ENCODE measurements around the gene GAREM1. TPM values are rescaled to one million over a fixed set of nuclear protein-coding genes. Genes with fewer than 3 reads are reported as not detected.

GAREM1 gene
- total and polyA plus RNA-seq, 9 of the 15 experiments (the other 6 are each of a cell fraction or from before 2014, with no cell fraction given), result 0.03 to 0.33 (median 0.07) TPM; not detected in 1

- ChIA-PET CTCF (ENCODE audit: low intra/inter-chr PET ratio) (no interaction called here), POLR2A (no interaction called here)
- ATAC-seq (no peak), DNase-seq (ENCODE audit: extremely low read depth in 1 of 4, low spot score in 3 of 4) (peak in 2 of 4 experiments; percentile 8 to 17), FAIRE-seq (no peak)
- Histone ChIP-seq H3K9me3 (replicated peaks; ENCODE audit: control insufficient read depth, insufficient read depth, low read depth, low read length) (no peaks in the 10 kb centered on the region), H3K9me1 (ENCODE audit: control insufficient read depth, insufficient read depth, low read length) (no peaks in the 10 kb centered on the region), H4K20me1 (replicated peaks; ENCODE audit: control insufficient read depth, insufficient read depth, low read length) (peaks cover 4% of the 10 kb centered on the region; the same call in 1 of the 2 replicates), H3K27me3 (ENCODE audit: control insufficient read depth in 2 of 2, insufficient read depth in 2 of 2, low read length in 2 of 2) (peaks cover 16% of the 10 kb centered on the region in 2 experiments), H3K4me1 (replicated peaks in 1 of 2; ENCODE audit: control insufficient read depth in 2 of 2, insufficient read depth in 2 of 2, low read length in 2 of 2) (peaks cover 11 to 14% of the 10 kb centered on the region in 2 experiments; a peak in 4 of 5 replicates), H3K79me2 (ENCODE audit: control insufficient read depth, insufficient read depth, low read length) (no peaks in the 10 kb centered on the region), H3K4me2 (ENCODE audit: insufficient read depth, low read length) (peak overlapping the region; percentile 59), H3K4me3 (peak overlapping the region; percentile 45), H3K27ac (ENCODE audit: extremely low read depth, low read depth, low read length) (no peak overlapping the region), H3K9ac (ENCODE audit: insufficient read depth in 1 of 2, low read depth in 2 of 2, low read length in 2 of 2) (peak overlapping the region in 1 of 2 experiments; percentile 77; a peak in 2 of 4 replicates), H3K36me3 (ENCODE audit: control insufficient read depth, insufficient read depth, low read length) (no peaks in the 10 kb centered on the region), H2AFZ (ENCODE audit: low read depth, low read length) (peak overlapping the region; percentile 82)
- WGBS (ENCODE audit: insufficient coverage, low coverage, missing lambda C conversion rate), result 4% methylated on average over 41 of the region's 41 CpGs
- intact Hi-C loops (cut with micrococcal nuclease), result loop anchor here (2.0 to 10.0 kb wide), 4 partner anchors 135 to 311 kb away; no protein-coding TSS in a partner anchor
- BruUV-seq (replicated peaks), result no TSS peak
- in situ Hi-C loops (cut with MboI), result no loop called here
- TF ChIP-seq CEBPB (tag; IDR thresholded peaks at IDR 0.05) (no peak), ZKSCAN8 (CRISPR knock-in tag; IDR thresholded peaks at IDR 0.05) (no peak), CHD7 (IDR thresholded peaks at IDR 0.05; ENCODE audit: low read depth, low read length) (no peak), SMARCA4 (IDR thresholded peaks at IDR 0.05) (no peak), KDM4B (IDR thresholded peaks at IDR 0.05; ENCODE audit: borderline replicate concordance in 2 of 2, low read depth in 1 of 2) (no peak), RBM25 (IDR thresholded peaks at IDR 0.05; ENCODE audit: low read depth, low read length, severe bottlenecking) (no peak), ZNF655 (CRISPR knock-in tag; IDR thresholded peaks at IDR 0.05) (no peak), RHOXF2B (CRISPR knock-in tag; conservative IDR thresholded peaks at IDR 0.05) (no peak)
Measured at GRCh38 chr18:32469691-32470459, 807 bp downstream of the GAREM1 start.
